Endometrial microvascular endothelial cells (primary cell): ENCODE measurements around the gene FOXK1. TPM values are rescaled to one million over a fixed set of nuclear protein-coding genes. Genes with fewer than 3 reads are reported as not detected.
"Not testable (repeated sequence)": the region's sequence is repeated elsewhere in the genome, so short reads cannot be mapped to it uniquely, and the experiment has no call there.

Experiments used
- in situ Hi-C: cut with HindIII; loops from 2 replicates; pipeline ENCODE4 v1.10.0; 2017; ENCODE audit warnings: low sequenced_read_pairs, low pct_unique_long_range_greater_than_20kb; ENCODE audit errors: inconsistent ontology term
- total RNA-seq: library from RNA; depleted of rRNA; stranded (reverse); fragments of >200 nt; gene quantifications from one replicate; pipeline ENCODE4 v1.2.3, GENCODE V29; 2015; ENCODE audit errors: inconsistent ontology term

FOXK1 gene
- total RNA-seq, 1 donor from 2014 or later, result 34.0 TPM

DNA sequence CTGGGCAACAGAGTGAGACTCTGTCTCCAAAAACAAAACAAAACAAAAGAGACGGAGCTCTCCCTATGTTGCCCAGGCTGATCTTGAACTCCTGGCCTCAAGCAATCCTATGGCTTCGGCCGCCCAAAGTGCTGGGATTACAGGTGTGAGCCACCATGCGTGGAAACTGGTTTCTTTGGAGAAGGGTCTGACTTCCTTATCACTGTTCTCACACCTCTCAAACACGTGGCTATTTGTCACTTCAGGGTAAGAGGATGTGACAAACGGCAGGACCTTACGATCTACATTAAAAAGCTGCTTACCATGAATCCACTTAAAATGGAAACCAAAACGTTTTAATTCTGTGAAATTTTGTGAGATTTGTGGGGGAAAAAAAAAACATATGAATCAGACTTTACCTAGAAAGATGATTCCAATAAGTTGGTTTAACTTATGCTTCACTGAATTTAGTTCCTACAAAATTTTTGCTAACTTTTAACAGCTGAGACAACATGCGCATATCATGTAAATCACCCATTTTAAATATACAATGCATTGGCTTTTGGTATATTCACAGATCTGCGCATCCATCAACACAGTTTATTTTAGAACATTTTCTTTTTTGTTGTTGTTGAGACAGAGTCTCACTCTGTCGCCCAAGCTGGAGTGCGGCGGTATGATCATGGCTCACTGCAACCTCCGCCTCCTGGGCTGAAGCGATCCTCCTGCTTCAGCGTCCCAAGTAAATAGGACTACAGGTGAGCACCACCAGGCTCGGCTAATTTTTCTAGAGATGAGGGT is 18.7 kb upstream of the FOXK1 start:
- in situ Hi-C loops, result no loop called here

DNA sequence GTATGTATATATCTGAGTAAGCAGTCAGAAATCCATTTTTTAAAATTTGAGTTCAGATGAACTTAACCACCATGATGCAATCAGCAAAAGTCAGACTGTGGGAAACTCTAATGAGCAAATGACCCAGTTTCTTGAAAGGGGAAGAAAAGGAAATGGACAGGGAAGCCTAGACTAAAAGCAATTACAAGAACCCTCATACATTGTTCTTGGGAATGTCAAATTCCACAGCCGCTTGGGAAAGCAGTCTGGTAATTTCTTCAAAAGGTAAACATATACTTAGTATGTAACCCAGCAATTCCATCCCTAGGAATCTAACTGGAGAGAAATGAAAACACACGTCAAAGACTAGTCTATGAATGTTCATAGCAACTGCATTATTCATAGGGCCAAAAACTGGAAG is 16.4 kb upstream of the FOXK1 start:
- in situ Hi-C loops, result no loop called here

DNA sequence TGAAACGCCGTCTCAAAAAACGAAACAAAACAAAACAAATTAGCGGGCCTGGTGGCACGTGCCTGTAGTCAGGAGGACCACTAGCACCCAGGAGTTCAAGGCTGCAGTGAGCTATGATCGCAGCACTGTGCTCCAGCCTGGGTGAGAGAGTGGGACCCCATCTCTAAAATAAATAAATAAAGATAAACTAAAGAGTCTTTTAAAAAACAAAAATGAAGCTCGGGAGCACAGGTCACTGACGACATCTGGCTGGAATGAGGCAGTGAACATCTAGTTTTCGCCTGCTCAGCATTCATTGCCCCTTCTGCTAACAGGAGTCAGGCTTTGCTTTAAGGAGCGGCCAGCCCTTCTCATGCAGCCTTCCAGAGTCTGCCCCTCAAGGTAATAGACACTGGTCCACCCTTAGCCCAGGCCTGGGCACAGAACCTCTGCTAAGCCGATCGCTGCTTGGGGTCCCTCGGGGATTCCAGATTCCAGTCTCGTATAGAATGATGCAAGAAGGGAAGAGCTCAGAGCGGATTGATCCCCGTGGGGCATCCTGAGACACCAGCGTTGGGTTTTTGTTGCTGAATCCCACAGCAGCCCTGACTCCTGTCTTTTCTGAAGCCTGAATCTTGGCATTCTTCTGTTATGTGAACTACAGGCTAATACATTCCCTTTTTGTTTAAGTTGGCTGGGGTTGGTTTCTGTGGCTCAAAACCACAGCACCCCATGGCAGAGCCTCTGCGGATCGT is 14.2 kb upstream of the FOXK1 start:
- in situ Hi-C loops, result no loop called here

DNA sequence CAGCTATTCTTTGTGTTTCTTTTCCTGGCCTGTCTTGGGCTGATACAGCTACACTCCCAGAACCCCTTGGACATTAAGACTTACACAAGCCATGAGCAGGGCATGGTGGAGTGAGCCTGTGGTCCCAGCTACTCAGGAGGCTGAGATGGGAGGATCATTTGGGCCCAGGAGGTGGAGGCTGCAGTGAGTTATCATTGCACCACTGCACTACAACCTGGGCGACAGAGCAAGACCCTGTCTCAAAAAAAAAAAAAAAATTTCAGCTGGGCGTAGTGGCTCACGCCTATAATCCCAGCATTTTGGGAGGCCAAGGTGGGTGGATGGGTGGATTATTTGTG is 13.6 kb upstream of the FOXK1 start:
- in situ Hi-C loops, result no loop called here

DNA sequence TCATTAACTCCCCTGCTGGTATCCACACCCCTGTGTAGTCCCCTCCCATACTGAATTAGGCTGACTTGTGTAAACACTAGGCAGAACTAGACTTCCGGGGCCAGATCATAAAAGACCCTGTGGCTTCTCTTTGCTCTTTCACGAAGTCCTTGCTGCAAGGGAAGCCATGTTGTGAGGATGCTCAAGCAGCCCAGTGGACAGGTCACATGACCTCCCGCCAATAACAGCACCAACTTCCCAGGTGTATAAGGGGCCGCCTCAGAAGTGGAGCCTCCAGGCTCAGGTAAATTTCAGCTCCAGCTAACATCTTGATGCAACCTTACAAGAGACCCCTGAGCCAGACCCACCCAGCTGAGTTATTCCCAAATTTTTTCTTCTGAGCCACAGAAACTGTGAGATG is 11.3 kb upstream of the FOXK1 start:
- in situ Hi-C loops, result no loop called here

DNA sequence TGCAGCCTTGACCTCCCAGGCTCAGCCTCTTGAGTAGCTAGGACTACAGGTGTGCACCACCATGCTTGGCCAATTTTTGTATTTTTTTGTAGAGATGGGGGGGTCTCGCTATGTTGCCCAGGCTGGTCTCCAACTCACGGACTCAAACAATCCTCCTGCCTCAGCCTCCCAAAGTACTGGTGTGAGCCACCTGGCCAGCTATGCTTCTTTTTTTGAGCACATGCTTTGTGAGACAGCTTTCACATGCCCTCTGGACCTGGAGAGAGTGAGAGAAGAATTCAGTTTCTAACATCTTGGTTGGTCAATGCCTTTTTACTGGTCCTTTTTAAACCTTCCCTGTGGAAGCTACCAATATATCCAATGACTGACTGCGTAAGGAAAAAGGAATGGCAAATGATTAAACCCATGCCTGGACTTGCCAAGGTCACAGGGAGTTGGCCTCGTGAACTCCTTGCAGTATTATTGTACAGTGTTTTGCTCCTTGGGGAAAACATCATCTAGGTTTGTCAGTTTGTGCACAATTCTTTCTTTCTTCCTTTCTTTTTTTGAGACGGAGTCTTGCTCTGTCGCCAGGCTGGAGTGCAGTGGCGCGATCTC is 6.2 kb upstream of the FOXK1 start:
- in situ Hi-C loops, result no loop called here

DNA sequence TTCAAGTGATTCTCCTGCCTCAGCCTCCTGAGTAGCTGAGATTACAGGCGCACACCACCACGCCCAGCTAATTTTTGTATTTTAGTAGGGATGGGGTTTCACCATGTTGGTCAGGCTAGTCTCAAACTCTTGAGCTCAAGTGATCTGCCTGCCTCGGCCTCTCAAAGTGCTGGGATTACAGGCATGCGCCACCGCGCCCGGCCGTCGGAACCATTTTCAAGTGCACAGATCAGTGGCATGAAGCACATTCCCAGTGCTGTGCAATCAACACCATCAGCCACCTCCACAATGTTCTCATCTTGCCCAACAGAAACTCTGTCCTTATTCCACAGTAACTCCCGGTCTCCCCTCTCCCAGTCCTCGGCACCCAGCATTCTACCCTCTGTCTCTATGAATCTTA is 4.6 kb upstream of the FOXK1 start:
- in situ Hi-C loops, result not testable (repeated sequence)

DNA sequence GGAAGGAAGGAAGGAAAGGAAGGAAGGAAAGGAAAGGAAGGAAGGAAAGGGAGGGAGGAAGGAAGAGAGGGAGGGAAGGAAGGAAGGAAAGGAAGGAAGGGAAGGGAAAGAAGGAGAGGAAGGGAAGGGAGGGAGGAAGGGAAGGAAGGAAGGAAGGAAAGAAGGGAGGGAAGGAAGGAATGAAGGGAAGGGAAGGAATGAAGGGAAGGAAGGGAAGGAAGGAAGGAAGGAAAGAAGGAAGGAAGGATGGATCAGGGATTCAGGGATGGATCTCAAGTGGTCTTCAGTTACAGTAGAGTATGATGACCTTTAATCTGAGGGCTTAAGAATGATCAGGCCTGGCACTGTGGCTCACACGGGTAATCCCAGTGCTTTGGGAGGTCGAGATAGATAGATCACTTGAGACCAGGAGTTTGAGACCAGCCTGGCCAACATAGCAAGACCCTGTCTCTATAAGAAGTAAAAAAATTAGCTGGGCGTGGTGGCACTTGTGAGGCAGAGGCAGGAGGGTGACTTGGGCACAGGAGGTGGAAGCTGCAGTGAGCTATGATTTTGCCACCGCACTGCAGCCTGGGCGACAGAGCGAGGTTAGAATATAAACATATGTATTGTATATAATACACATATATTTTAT is 760 bp upstream of the FOXK1 start:
- in situ Hi-C loops, result no loop called here

DNA sequence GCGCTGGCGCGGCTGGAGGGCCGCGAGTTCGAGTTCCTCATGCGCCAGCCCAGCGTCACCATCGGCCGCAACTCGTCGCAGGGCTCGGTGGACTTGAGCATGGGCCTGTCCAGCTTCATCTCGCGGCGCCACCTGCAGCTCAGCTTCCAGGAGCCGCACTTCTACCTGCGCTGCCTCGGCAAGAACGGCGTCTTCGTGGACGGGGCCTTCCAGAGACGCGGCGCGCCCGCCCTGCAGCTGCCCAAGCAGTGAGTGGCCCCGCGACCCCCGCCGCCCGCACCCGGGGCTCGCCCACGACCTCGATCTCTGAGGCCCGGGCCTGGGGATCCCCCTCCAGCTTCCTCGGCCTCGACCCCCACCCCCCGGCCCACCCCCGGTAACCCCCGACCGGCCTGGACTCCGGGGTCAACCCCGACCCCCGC is 537 bp downstream of the FOXK1 start:
- in situ Hi-C loops, result no loop called here

DNA sequence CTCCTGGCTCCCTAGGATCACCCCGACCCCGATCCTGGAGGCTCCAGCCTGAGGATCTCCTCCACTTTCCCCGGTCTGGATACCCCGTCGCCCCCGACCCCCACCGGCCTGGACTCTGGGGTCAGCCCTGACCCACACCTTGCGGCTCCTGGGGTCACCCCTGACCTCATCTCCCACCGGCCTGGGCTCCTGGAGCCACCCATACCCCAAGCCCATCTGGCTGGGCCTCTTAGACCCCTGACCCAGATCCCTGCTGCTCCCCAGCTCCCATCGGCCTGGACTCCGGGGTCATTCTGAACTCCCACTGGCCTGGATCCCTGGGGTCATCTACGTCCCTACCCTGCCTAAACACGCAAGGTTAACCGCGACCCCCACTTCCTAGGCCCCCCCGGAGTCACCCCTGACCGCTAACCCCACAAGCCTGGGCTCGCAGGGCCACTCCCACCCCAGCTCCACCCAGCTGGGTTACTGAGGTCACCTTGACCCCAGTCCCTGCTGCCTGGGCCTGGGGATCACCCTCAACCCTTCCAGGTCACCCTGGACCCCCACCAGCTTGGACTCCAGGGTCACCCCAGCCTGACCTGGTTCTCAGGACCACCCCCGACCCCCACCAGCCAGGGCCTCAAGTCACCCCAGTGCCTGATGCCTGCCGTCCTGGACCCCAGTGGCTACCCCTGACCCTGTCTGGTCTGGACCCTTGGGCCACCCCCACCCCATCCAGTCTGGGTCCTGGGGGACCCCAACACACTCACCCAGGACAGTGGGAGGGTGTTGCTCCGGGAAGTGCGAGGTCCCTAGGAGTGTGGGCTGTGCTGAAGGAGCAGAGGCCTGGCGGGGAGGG is 1.2 kb downstream of the FOXK1 start:
- in situ Hi-C loops, result no loop called here

DNA sequence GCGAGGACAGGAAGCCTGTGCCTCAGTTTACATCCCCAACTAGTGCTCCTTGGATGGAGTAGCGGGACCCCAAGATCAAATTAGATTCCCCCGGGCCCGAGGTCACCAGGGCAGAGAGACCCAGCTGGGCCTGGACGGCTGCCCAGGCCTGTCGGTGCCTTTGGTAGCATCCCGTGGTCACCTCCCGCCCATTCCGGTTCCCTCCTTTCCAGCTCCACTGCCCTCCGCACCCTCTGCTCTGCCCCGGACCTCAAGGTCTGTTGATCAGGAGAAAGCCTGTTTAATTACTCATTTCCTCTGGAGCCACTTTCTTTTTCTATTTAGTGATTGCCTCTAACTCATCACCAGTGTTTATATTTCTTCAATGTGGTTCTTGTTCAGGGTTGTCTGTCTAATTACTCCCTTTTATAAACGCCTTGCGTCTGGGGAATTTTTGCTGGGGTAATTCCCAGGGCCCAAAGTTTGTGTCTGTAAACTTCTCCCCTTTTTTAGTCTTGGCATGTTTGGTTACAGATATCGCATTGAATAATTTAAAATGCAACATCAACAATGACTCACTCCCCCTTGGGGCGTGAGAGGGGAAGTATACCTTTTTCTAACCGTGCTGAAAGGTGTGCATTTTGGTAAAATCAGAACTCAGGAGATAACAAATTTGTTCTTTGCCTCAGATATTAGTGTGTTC is 1.9 kb downstream of the FOXK1 start:
- in situ Hi-C loops, result no loop called here

DNA sequence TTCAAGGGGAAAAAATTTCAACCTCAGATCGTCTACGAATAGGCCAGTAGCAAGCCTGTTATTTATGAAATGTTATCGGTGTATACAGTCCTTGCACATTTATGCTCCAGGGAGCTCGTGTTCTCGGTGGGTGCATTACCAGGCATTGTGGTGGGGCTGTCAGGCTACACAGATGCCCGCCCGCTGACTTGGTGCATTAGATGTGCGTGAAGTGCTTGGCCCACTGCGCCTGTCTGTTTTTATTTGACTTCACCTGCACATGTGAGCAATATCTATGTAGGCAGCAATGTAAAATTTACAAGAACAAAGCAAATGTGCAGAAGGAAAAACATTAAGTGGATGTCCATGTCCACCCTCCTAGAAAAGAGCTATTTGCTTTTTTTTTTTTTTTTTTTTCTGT is 2.8 kb downstream of the FOXK1 start:
- in situ Hi-C loops, result no loop called here

DNA sequence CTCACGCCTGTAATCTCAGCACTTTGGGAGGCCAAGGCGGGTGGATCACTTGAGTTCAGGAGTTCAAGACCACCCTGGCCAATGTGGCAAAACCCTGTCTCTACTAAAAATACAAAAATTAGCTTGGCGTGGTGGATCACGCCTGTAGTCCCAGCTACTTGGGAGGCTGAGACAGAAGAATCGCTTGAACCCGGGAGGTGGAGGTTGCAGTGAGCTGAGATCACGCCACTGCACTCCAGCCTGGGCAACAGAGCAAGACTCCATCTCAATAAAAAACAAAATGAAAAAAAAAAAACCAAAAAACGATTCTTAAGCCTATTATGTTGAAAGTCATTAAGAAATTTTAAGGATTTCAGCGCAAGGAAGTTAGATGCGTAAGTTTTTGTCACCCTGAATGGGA is 3.6 kb downstream of the FOXK1 start:
- in situ Hi-C loops, result not testable (repeated sequence)

DNA sequence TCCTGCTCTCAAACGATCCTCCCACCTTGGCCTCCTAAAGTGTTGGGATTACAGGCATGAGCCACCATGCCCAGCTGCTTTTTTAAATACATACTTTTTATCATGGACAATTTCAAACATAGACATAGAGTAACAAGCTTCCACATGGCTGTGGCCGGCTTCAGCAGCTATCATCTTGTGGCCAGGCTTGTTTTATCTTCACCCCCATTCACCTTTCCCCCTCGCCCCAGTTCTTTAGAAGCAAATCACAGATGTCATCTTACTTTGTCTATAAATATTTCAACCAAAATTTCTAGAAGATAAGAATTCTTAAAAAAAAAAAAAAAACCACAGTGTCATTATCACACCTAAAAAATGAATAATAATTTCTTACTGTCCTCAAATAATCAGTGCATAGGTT is 5.9 kb downstream of the FOXK1 start:
- in situ Hi-C loops, result no loop called here

DNA sequence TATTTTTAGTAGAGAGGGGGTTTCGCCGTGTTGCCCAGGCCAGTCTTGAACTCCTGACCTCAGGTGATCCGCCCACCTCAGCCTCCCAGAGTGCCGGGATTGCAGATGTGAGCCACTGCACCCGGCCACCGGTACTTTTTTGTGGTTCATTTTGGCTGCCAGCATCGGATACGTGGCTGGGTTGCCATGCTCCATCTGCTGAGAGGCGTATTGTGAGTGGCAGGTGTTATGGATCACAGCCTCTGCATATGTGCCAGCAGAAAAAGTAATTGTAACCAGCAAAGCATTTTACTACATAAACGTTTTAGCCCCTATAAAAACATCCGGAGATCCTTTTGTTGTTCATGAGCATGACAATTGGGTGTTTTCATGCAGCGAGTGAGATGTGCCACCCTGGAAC is 7.1 kb downstream of the FOXK1 start:
- in situ Hi-C loops, result no loop called here

DNA sequence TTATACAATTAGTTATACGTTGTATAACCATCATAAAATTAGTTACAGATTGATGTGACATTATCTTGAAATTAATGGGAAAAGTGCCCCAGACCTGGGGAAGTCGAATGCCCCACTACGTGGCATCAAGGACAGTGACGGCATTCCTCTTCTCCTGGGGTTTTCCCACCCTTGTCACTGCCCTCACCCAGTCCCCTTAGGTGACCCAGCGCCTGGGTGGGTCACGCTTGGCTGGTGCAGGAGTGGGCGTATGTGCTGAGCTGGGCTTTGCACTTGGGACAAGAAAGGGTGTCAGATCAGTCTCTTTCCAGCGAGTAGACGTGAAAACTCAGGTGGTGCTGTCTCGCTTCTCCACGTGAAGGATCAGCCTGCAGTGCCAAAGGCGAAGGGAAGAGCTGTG is 7.6 kb downstream of the FOXK1 start:
- in situ Hi-C loops, result no loop called here

DNA sequence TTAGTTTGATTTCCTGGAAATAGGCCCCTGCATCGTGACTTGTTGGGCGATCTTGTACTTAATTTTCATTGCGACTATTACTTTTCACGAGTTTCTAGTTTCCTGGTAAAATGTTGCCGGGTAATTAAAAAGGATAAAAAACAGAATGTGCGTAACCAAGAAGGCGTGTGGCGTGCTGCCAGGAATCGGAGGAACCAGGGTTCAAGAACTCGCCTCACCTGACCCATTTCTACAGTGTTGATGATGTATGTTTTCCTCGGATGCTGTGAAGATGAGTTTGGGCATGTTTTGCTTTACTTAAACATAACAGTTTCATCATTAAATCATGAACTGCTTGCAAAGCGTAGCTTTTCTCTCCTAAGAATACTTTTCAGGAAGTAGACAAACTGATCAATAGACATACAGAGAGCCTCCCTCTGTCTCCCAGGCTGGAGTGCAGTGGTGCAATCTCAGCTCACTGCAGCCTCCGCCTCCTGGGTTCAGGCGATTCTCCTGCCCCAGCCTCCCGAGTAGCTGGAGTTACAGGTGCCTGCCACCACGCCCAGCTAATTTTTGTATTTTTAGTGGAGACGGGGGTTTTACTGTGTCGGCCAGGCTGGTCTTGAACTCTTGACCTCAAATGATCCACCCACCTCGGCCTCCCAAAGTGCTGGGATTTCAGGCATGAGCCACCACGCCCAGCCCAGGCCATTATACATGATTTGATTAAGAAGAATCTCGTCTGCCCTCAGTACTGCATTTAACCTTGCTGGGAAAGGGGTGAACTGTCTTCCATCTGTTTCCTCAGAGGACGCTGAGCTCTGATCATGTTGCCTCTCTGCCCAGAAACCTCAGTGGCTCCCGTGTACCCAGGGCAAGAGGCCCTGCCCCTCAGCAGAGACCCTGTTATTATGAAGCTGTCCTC is 9.1 kb downstream of the FOXK1 start:
- in situ Hi-C loops, result no loop called here

DNA sequence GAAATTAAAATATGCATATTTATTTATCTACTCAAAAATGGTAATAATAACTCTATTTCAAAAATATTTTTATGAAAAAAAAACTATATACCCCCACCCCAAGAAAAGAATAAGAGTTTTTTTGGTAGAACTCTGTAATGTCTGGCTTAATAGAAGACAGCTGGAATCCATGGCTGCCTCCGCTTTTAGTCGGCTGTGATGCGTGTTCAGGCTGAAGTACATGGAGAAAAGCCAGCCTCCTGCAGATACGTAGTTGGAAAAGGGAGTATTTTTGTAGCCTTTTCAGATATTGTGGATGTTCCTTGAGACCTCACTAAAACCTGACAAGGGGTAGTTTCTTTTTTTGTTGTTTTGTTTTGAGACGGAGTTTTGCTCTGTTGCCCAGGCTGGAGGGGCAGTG is 10.0 kb downstream of the FOXK1 start:
- in situ Hi-C loops, result no loop called here
